Measurements from ENCODE around the gene AUH.
"Not testable (repeated sequence)": the region's sequence is repeated elsewhere in the genome, so short reads cannot be mapped to it uniquely, and the experiment has no call there.

AUH gene

GRCh38 chr9:91376239-91376638 is 14.5 kb upstream of the AUH start:
- no peak overlapping the region for H3K27ac ChIP-seq
- TF ChIP-seq CTCF (conservative IDR thresholded peaks at IDR 0.05), result no peak

- no peak overlapping the region for H3K27ac ChIP-seq
- TF ChIP-seq CTCF (conservative IDR thresholded peaks at IDR 0.05), result no peak
Measured at GRCh38 chr9:91374939-91375338, 13.2 kb upstream of the AUH start.

GRCh38 chr9:91371894-91372293 is 10.2 kb upstream of the AUH start:
- no peak for TF ChIP-seq CTCF (conservative IDR thresholded peaks at IDR 0.05)
- no peak overlapping the region for H3K27ac ChIP-seq

GRCh38 chr9:91370006-91370405 is 8.3 kb upstream of the AUH start:
- H3K27ac ChIP-seq, result not testable (repeated sequence)

GRCh38 chr9:91364702-91365101 is 3.0 kb upstream of the AUH start:
- no peak for TF ChIP-seq CTCF (conservative IDR thresholded peaks at IDR 0.05)
- no peak overlapping the region for H3K27ac ChIP-seq

GRCh38 chr9:91364005-91364404 is 2.3 kb upstream of the AUH start:
- no peak overlapping the region for H3K27ac ChIP-seq
- TF ChIP-seq CTCF (conservative IDR thresholded peaks at IDR 0.05), result no peak

GRCh38 chr9:91362051-91362611 is 413 bp upstream of the AUH start:
- no peak for TF ChIP-seq CTCF (conservative IDR thresholded peaks at IDR 0.05)
- peak overlapping the region; percentile 92 for H3K27ac ChIP-seq

- TF ChIP-seq CTCF (conservative IDR thresholded peaks at IDR 0.05), result no peak
- H3K27ac ChIP-seq, result peak overlapping the region; percentile 92
Measured at GRCh38 chr9:91360551-91361290, 997 bp downstream of the AUH start.
